ENCODE measurements around the gene ATAD3B. TPM values are rescaled to one million over a fixed set of nuclear protein-coding genes. Genes with fewer than 3 reads are reported as not detected.
"Not testable (repeated sequence)": the region's sequence is repeated elsewhere in the genome, so short reads cannot be mapped to it uniquely, and the experiment has no call there.

Gene ATAD3B
- total RNA-seq, 6 donors from 2014 or later = 19.9 to 120 (median 26.9) TPM

GRCh38 chr1:1427106-1427819 lies 44.3 kb upstream of the ATAD3B start:
- Histone ChIP-seq H3K27me3 (peaks cover 0 to 3% (median 0%) of the 10 kb centered on the region in 4 donors), H3K27ac (peak overlapping the region in 1 of 4 donors; percentile 71), H3K36me3 (no peaks in the 10 kb centered on the region), H3K9me3 (no peaks in the 10 kb centered on the region), H3K4me1 (peaks cover 26 to 45% (median 30%) of the 10 kb centered on the region in 4 donors), H3K4me3 (peak overlapping the region in 3 of 4 donors; percentile 39 to 45 (median 45))
- TF ChIP-seq POLR2AphosphoS5 (IDR thresholded peaks at IDR 0.05) = no peak
- no peak for TF ChIP-seq EP300 (IDR thresholded peaks at IDR 0.05)
- TF ChIP-seq CTCF (IDR thresholded peaks at IDR 0.05) = no peak
- TF ChIP-seq POLR2A (IDR thresholded peaks at IDR 0.05) = no peak
- DNase-seq (peak in 1 of 2 donors; percentile 86), ATAC-seq (ENCODE audit: low FRiP score in 2 of 2) (no peak)
- 37 to 51% methylated on average over 6 to 19 of the region's 66 CpGs for WGBS, 2 donors

DNA sequence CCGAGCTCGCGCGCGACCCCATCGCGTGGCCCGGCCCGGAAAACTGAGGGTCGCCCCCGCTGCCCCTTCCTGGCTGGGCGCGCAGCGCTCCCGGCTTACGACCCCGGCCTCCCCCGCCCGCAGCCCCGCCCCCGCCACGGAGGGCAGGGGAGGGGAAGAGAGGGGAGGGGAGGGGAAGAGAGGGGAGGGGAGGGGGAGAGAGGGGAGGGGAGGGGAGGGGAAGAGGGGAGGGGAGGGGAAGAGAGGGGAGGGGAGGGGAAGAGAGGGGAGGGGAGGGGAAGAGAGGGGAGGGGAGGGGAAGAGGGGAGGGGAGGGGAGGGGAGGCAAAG lies 43.8 kb upstream of the ATAD3B start:
- ATAC-seq (ENCODE audit: low FRiP score in 2 of 2) = no peak
- no CpG with 5 or more reads among the region's 22 CpGs for WGBS, 2 donors
- H3K9me3 ChIP-seq = no peaks in the 10 kb centered on the region
- TF ChIP-seq CTCF (IDR thresholded peaks at IDR 0.05) (no peak), EP300 (IDR thresholded peaks at IDR 0.05) (no peak)
- no peak for DNase-seq
- H3K27me3 ChIP-seq = peaks cover 0 to 3% (median 0%) of the 10 kb centered on the region in 4 donors
- H3K4me3 ChIP-seq = peak overlapping the region in 3 of 4 donors; percentile 39 to 45 (median 45)
- peaks cover 31 to 50% (median 35%) of the 10 kb centered on the region in 4 donors for H3K4me1 ChIP-seq
- peak overlapping the region in 1 of 4 donors; percentile 71 for H3K27ac ChIP-seq
- H3K36me3 ChIP-seq = no peaks in the 10 kb centered on the region

DNA sequence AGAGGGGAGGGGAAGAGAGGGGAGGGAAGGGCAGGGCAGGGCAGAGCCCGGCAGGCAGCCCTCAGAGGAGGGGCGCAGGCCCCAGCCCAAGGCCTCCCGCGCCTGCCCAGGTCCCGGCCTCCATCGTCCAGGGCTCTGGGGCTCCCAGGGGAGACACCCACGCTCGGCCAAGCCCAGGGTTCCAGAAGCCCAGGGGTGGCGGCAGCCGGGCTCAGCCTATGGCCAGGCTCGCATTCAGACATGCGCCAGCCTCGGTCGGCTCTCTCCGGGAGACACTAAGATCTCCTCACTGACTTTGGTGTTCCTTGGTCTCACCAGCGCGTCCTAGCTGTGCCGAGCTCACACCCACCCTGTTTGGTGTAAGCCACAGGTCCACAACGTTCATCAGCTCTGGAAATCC lies 43.4 kb upstream of the ATAD3B start:
- Histone ChIP-seq H3K9me3 (no peaks in the 10 kb centered on the region), H3K27ac (no peak overlapping the region), H3K27me3 (peaks cover 0 to 3% (median 0%) of the 10 kb centered on the region in 4 donors), H3K4me3 (no peak overlapping the region), H3K36me3 (no peaks in the 10 kb centered on the region), H3K4me1 (peaks cover 35 to 54% (median 39%) of the 10 kb centered on the region in 4 donors)
- DNase-seq (no peak), ATAC-seq (ENCODE audit: low FRiP score in 2 of 2) (no peak)
- 78 to 85% methylated on average over 12 to 19 of the region's 19 CpGs for WGBS, 2 donors
- TF ChIP-seq POLR2A (IDR thresholded peaks at IDR 0.05) (no peak), CTCF (IDR thresholded peaks at IDR 0.05) (no peak), POLR2AphosphoS5 (IDR thresholded peaks at IDR 0.05) (no peak), EP300 (IDR thresholded peaks at IDR 0.05) (no peak)

DNA sequence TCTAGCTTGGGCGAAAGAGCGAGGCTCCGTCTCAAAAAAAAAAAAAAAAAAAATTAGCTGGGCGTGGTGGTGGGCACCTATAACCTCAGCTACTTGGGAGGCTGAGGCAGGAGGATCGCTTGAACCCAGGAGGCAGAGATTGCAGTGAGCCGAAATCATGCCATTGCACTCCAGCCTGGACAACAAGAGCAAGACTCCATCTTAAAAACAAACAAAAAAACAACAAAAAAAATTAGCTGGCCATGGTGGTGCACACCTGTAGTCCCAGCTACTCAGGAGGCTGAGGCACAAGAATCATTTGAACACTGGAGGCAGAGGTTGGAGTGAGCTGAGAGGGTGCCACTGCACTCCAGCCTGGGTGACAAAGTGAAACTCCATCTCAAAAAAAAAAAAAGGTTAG lies 42.6 kb upstream of the ATAD3B start:
- not testable (repeated sequence) for DNase-seq; H3K27ac ChIP-seq; ATAC-seq (ENCODE audit: low FRiP score in 2 of 2); H3K9me3 ChIP-seq; H3K4me3 ChIP-seq; H3K36me3 ChIP-seq; H3K27me3 ChIP-seq
- H3K4me1 ChIP-seq = peaks cover 43 to 62% (median 47%) of the 10 kb centered on the region in 4 donors
- WGBS, 2 donors = 91 to 95% methylated on average over 6 of the region's 6 CpGs

GRCh38 chr1:1429671-1430073 lies 41.9 kb upstream of the ATAD3B start:
- H3K4me1 ChIP-seq = peaks cover 50 to 69% (median 54%) of the 10 kb centered on the region in 4 donors
- H3K4me3 ChIP-seq = no peak overlapping the region
- TF ChIP-seq CTCF (IDR thresholded peaks at IDR 0.05) (no peak), POLR2A (IDR thresholded peaks at IDR 0.05) (no peak), EP300 (IDR thresholded peaks at IDR 0.05) (no peak), POLR2AphosphoS5 (IDR thresholded peaks at IDR 0.05) (no peak)
- peaks cover 0 to 3% (median 0%) of the 10 kb centered on the region in 4 donors for H3K27me3 ChIP-seq
- no peak for DNase-seq
- peak overlapping the region; percentile 87 to 95 (median 92) for H3K27ac ChIP-seq
- no peak for ATAC-seq (ENCODE audit: low FRiP score in 2 of 2)
- no peaks in the 10 kb centered on the region for H3K9me3 ChIP-seq
- WGBS, 2 donors = 52 to 65% methylated on average over 6 of the region's 6 CpGs
- H3K36me3 ChIP-seq = no peaks in the 10 kb centered on the region
